ENCODE measurements around the gene MBD3L2B. TPM values are rescaled to one million over a fixed set of nuclear protein-coding genes. Genes with fewer than 3 reads are reported as not detected.

MBD3L2B gene
- total RNA-seq, 1 experiment from 2014 or later: not detected

- H3K27me3 Mint-ChIP-seq (ENCODE audit: insufficient read depth, unreplicated experiment): peaks cover 2% of the 10 kb centered on the region
- no peak overlapping the region for H3K4me3 Mint-ChIP-seq (ENCODE audit: unreplicated experiment)
- no peak overlapping the region for H3K27ac Mint-ChIP-seq (ENCODE audit: unreplicated experiment)
- no peaks in the 10 kb centered on the region for H3K36me3 Mint-ChIP-seq (ENCODE audit: insufficient read depth, unreplicated experiment)
- no peak for DNase-seq
- no TSS peak for BruUV-seq (replicated peaks)
- no peaks in the 10 kb centered on the region for H3K9me3 ChIP-seq
- CTCF ChIA-PET: no interaction called here
- no peak overlapping the region for H3K4me3 ChIP-seq (ENCODE audit: low read depth, low read length)
- intact Hi-C loops (cut with micrococcal nuclease; ENCODE audit: unreplicated experiment): no loop called here
- peaks cover 13% of the 10 kb centered on the region for H3K9me3 Mint-ChIP-seq (ENCODE audit: unreplicated experiment)
- no peaks in the 10 kb centered on the region for H3K4me1 ChIP-seq
- no peaks in the 10 kb centered on the region for H3K27me3 ChIP-seq (replicated peaks; ENCODE audit: control insufficient read depth, insufficient read depth, low read length)
- H3K4me1 Mint-ChIP-seq (ENCODE audit: low read depth, unreplicated experiment): no peaks in the 10 kb centered on the region
- H3K36me3 ChIP-seq (ENCODE audit: control insufficient read depth, insufficient read depth, low read length): no peaks in the 10 kb centered on the region
- TF ChIP-seq, protein P1, sequence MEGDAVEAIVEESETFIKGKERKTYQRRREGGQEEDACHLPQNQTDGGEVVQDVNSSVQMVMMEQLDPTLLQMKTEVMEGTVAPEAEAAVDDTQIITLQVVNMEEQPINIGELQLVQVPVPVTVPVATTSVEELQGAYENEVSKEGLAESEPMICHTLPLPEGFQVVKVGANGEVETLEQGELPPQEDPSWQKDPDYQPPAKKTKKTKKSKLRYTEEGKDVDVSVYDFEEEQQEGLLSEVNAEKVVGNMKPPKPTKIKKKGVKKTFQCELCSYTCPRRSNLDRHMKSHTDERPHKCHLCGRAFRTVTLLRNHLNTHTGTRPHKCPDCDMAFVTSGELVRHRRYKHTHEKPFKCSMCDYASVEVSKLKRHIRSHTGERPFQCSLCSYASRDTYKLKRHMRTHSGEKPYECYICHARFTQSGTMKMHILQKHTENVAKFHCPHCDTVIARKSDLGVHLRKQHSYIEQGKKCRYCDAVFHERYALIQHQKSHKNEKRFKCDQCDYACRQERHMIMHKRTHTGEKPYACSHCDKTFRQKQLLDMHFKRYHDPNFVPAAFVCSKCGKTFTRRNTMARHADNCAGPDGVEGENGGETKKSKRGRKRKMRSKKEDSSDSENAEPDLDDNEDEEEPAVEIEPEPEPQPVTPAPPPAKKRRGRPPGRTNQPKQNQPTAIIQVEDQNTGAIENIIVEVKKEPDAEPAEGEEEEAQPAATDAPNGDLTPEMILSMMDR (IDR thresholded peaks at IDR 0.05; ENCODE audit: insufficient read depth in 1 of 2, low read depth in 1 of 2, low read length in 1 of 2, severe bottlenecking in 1 of 2, unreplicated experiment in 1 of 2): no peak
- POLR2A ChIA-PET: no interaction called here
Observed at GRCh38 chr19:6983448-6983847, 37.8 kb downstream of the MBD3L2B start.

GRCh38 chr19:6979399-6979798 is 41.8 kb downstream of the MBD3L2B start:
- Mint-ChIP-seq H3K4me3 (ENCODE audit: unreplicated experiment) (no peak overlapping the region), H3K4me1 (ENCODE audit: low read depth, unreplicated experiment) (no peaks in the 10 kb centered on the region), H3K36me3 (ENCODE audit: insufficient read depth, unreplicated experiment) (no peaks in the 10 kb centered on the region), H3K27me3 (ENCODE audit: insufficient read depth, unreplicated experiment) (no peaks in the 10 kb centered on the region), H3K27ac (ENCODE audit: unreplicated experiment) (no peak overlapping the region), H3K9me3 (ENCODE audit: unreplicated experiment) (peaks cover 13% of the 10 kb centered on the region)
- BruUV-seq (replicated peaks): no TSS peak
- Histone ChIP-seq H3K27me3 (replicated peaks; ENCODE audit: control insufficient read depth, insufficient read depth, low read length) (no peaks in the 10 kb centered on the region), H3K36me3 (ENCODE audit: control insufficient read depth, insufficient read depth, low read length) (no peaks in the 10 kb centered on the region), H3K4me1 (no peaks in the 10 kb centered on the region), H3K9me3 (no peaks in the 10 kb centered on the region), H3K4me3 (ENCODE audit: low read depth, low read length) (no peak overlapping the region)
- ChIA-PET CTCF (no interaction called here), POLR2A (no interaction called here)
- DNase-seq: no peak
- TF ChIP-seq, protein P1 (IDR thresholded peaks at IDR 0.05; ENCODE audit: insufficient read depth in 1 of 2, low read depth in 1 of 2, low read length in 1 of 2, severe bottlenecking in 1 of 2, unreplicated experiment in 1 of 2): no peak
- intact Hi-C loops (cut with micrococcal nuclease; ENCODE audit: unreplicated experiment): no loop called here

DNA sequence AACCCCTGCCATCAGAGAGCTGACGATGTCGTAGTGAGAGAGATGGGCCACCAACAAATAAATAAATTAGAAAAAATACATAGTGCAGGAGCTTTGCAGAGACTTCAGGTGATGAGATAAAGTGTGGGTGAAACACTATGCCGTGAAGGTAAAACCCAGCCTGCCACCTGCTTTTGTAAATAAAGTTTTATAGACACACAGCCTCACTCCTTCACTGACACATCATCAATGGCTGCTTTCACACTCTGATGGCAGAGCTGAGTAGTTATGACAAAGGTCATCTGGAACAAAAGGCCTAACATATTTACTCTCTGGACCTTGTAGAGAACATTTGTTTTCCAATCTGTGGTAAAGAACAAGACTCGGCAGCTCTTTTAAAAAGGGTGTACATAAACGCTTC is 45.0 kb downstream of the MBD3L2B start:
- Mint-ChIP-seq H3K36me3 (ENCODE audit: insufficient read depth, unreplicated experiment) (no peaks in the 10 kb centered on the region), H3K4me3 (ENCODE audit: unreplicated experiment) (no peak overlapping the region), H3K4me1 (ENCODE audit: low read depth, unreplicated experiment) (no peaks in the 10 kb centered on the region), H3K9me3 (ENCODE audit: unreplicated experiment) (no peaks in the 10 kb centered on the region), H3K27me3 (ENCODE audit: insufficient read depth, unreplicated experiment) (no peaks in the 10 kb centered on the region), H3K27ac (ENCODE audit: unreplicated experiment) (no peak overlapping the region)
- no peaks in the 10 kb centered on the region for H3K36me3 ChIP-seq (ENCODE audit: control insufficient read depth, insufficient read depth, low read length)
- no peak for DNase-seq
- H3K4me3 ChIP-seq (ENCODE audit: low read depth, low read length): no peak overlapping the region
- no peaks in the 10 kb centered on the region for H3K9me3 ChIP-seq
- intact Hi-C loops (cut with micrococcal nuclease; ENCODE audit: unreplicated experiment): no loop called here
- CTCF ChIA-PET: no interaction called here
- H3K4me1 ChIP-seq: no peaks in the 10 kb centered on the region
- TF ChIP-seq, protein P1 (IDR thresholded peaks at IDR 0.05; ENCODE audit: insufficient read depth in 1 of 2, low read depth in 1 of 2, low read length in 1 of 2, severe bottlenecking in 1 of 2, unreplicated experiment in 1 of 2): no peak
- POLR2A ChIA-PET: no interaction called here
- H3K27me3 ChIP-seq (replicated peaks; ENCODE audit: control insufficient read depth, insufficient read depth, low read length): no peaks in the 10 kb centered on the region
- no TSS peak for BruUV-seq (replicated peaks)
